GM12878 (cell line): Measurements from ENCODE around the gene ASAP2. TPM values are rescaled to one million over a fixed set of nuclear protein-coding genes. Genes with fewer than 3 reads are reported as not detected.

Source experiments
- ATAC-seq: fragments of 200-7000 bp; cut with Tn5 transposase; 3 replicates; pipeline ENCODE4 v1.9.1; 2020; ENCODE audit warnings: mild to moderate bottlenecking, moderate library complexity
- BruUV-seq: library from RNA; stranded (reverse); fragments of 400-500 nt; replicated peaks from 2 replicates; lab custom pipeline; 2021; lab: Mats Ljungman, UMichigan
- CTCF ChIA-PET: fragments of 300-600 bp; sonication (Branson Sonifier 250); formaldehyde crosslinking; extraction: SDS; loops from one replicate; lab custom pipeline; 2021; ENCODE audit warnings: inconsistent platforms; lab: Yijun Ruan, JAX
- POLR2A ChIA-PET: fragments of 350-600 bp; formaldehyde crosslinking; extraction: SDS; loops from one replicate; lab custom pipeline; 2021; ENCODE audit warnings: inconsistent platforms; lab: Charles Lee
- RAD21 ChIA-PET: fragments of 300-600 bp; sonication (Branson Sonifier 250); formaldehyde crosslinking; loops from one replicate; lab custom pipeline; 2023; ENCODE audit warnings: antibody characterized with exemption; ENCODE audit not compliant: unreplicated experiment; lab: Charles Lee
- SMC1A ChIA-PET: fragments of 300-600 bp; sonication (Branson Sonifier 250); formaldehyde crosslinking; loops from one replicate; lab custom pipeline; 2023; ENCODE audit not compliant: unreplicated experiment, uncharacterized antibody; lab: Charles Lee
- DNase-seq: peaks from one replicate; pipeline ENCODE4 v3.0.0-alpha.2; 2011; ENCODE audit warnings: low read depth, low spot score
- FAIRE-seq: peaks from 3 replicates; lab custom pipeline; 2011; peaks lifted over from hg19 to GRCh38; lab: Jason Lieb, UNC
- H2AFZ ChIP-seq: 2 replicates; pipeline ENCODE4 v1.6.0; 2011; ENCODE audit warnings: low read depth, low read length, control low read depth; ENCODE audit not compliant: control insufficient read depth
- H3K27ac ChIP-seq: 2 replicates; pipeline ENCODE4 v1.5.1; 2011; ENCODE audit warnings: control low read depth; ENCODE audit not compliant: control insufficient read depth, insufficient read depth
- H3K27me3 ChIP-seq, 2 experiments: replicated peaks in 1 of 2; 2 replicates each; pipeline versions ENCODE4 v1.6.0 to v1.6.1; 2011; ENCODE audit warnings: low read length in 1 of 2; ENCODE audit not compliant: control insufficient read depth in 2 of 2, insufficient read depth in 2 of 2
- H3K36me3 ChIP-seq, 2 experiments: 2 replicates each; pipeline ENCODE4 v1.5.1; 2011; ENCODE audit warnings: low read length in 1 of 2; ENCODE audit not compliant: control insufficient read depth in 2 of 2, insufficient read depth in 2 of 2
- H3K4me1 ChIP-seq: 2 replicates; pipeline ENCODE4 v1.6.1; 2011; ENCODE audit warnings: mild to moderate bottlenecking, low read length, moderate library complexity, mixed read lengths; ENCODE audit not compliant: control insufficient read depth, insufficient read depth
- H3K4me2 ChIP-seq: 2 replicates; pipeline ENCODE4 v1.6.0; 2011; ENCODE audit warnings: control low read depth; ENCODE audit not compliant: control insufficient read depth, insufficient read depth
- H3K4me3 ChIP-seq: fragments of 200-600 bp; sonication (generic); 2 replicates; pipeline ENCODE4 v1.5.1; 2016
- H3K79me2 ChIP-seq: 2 replicates; pipeline ENCODE4 v1.6.0; 2011; ENCODE audit warnings: low read length; ENCODE audit not compliant: control insufficient read depth, insufficient read depth
- H3K9ac ChIP-seq: 2 replicates; pipeline ENCODE4 v1.8.0; 2011; ENCODE audit warnings: low read length, control low read depth, mixed read lengths; ENCODE audit not compliant: control insufficient read depth, insufficient read depth
- H3K9me3 ChIP-seq: replicated peaks from 3 replicates; pipeline ENCODE4 v1.5.1; 2011; ENCODE audit warnings: mild to moderate bottlenecking, low read length; ENCODE audit not compliant: control insufficient read depth, insufficient read depth
- H4K20me1 ChIP-seq: 2 replicates; pipeline ENCODE4 v1.6.0; 2011; ENCODE audit not compliant: control insufficient read depth, insufficient read depth
- EED ChIP-seq: sonication (generic); IDR thresholded peaks from 2 replicates; pipeline ENCODE4 v1.6.1; 2016; ENCODE audit warnings: antibody characterized with exemption, low read depth
- FOXK2 ChIP-seq: fragments of 450-650 bp; IDR thresholded peaks from 2 replicates; pipeline ENCODE4 v1.6.1; 2017; ENCODE audit warnings: mild to moderate bottlenecking, moderate library complexity
- IKZF2 ChIP-seq, 2 experiments: fragments of 450-650 bp; IDR thresholded peaks; 2 replicates each; pipeline ENCODE4 v1.6.1; 2017; ENCODE audit warnings: mild to moderate bottlenecking in 2 of 2, moderate library complexity in 2 of 2
- IRF5 ChIP-seq: fragments of 450-650 bp; IDR thresholded peaks from 2 replicates; pipeline ENCODE4 v1.6.1; 2017; ENCODE audit warnings: borderline replicate concordance
- PBX3 ChIP-seq: IDR thresholded peaks from 2 replicates; pipeline ENCODE4 v1.6.1; 2011; ENCODE audit warnings: mild to moderate bottlenecking, low read depth, low read length, moderate library complexity; ENCODE audit not compliant: insufficient replicate concordance
- ZNF274 ChIP-seq: IDR thresholded peaks from one replicate; pipeline ENCODE4 v1.8.0; 2011; ENCODE audit not compliant: insufficient read length, insufficient read depth
- WGBS: methylation state at CpG from one replicate; pipeline ENCODE4 v1.1.6; 2016; ENCODE audit warnings: low lambda C conversion rate; ENCODE audit not compliant: insufficient replicate concordance, insufficient coverage; ENCODE audit errors: missing lambda C conversion rate; 5-methylcytosine and 5-hydroxymethylcytosine counted together
- in situ Hi-C: fragments of 300-500 bp; cut with MboI; formaldehyde crosslinking; loops from 9 replicates; pipeline ENCODE4 v1.14.3; 2018; ENCODE audit warnings: mixed read lengths
- intact Hi-C: fragments of 100-400 bp; cut with micrococcal nuclease; formaldehyde crosslinking; loops from one replicate; pipeline ENCODE4 v1.14.2; 2022; ENCODE audit not compliant: unreplicated experiment
- polyA plus RNA-seq, 11 experiments: library from polyadenylated mRNA; depleted of rRNA in 4 of 11; unstranded in 6 of 11; stranded (reverse) in 5 of 11; fragments of >200 nt; fragmentation: Nextera tagmentation in 4 of 11; fragmentation: Illumina TruSeq in 1 of 11; extraction: Ambion mirVana in 4 of 11; extraction: Trizol in 1 of 11; gene quantifications; 1 replicate in 1 of 11; 2 replicates in 10 of 11; pipeline versions ENCODE4 v1.2.1 to v1.2.3, GENCODE V29; 2011 to 2016; ENCODE audit warnings: inconsistent platforms in 2 of 11, missing spikeins in 2 of 11, low read depth in 1 of 11
- total RNA-seq, 4 experiments: library from RNA; depleted of rRNA in 3 of 4; stranded (reverse); fragments of >200 nt in 3 of 4; fragmentation: Illumina TruSeq in 1 of 4; extraction: Trizol in 1 of 4; gene quantifications; 2 replicates each; pipeline versions ENCODE4 v1.2.1 to v1.2.3, GENCODE V29; 2013 to 2021

ASAP2 gene
- total and polyA plus RNA-seq, 10 of the 15 experiments (the other 5 are each of a cell fraction or from before 2014, with no cell fraction given), result 0.05 to 0.27 (median 0.07) TPM; not detected in 4

- peaks cover 0 to 1% of the 10 kb centered on the region in 2 experiments; a peak in 2 of 4 replicates for H3K36me3 ChIP-seq
- RAD21 ChIA-PET, result no interaction called here
- H3K27me3 ChIP-seq, result no peaks in the 10 kb centered on the region
- CTCF ChIA-PET, result interaction anchor here (0.6 kb wide), 1 partner anchor 15 kb away, joined by 4 read pairs; no protein-coding TSS in a partner anchor
- no peak overlapping the region for H3K4me3 ChIP-seq
- SMC1A ChIA-PET, result no interaction called here
- no peaks in the 10 kb centered on the region for H3K9me3 ChIP-seq
- peaks cover 4% of the 10 kb centered on the region; the same call in 1 of the 2 replicates for H3K4me1 ChIP-seq
- no peak for FAIRE-seq
- in situ Hi-C loops, result no loop called here
- no TSS peak for BruUV-seq
- H3K79me2 ChIP-seq, result peaks cover 19% of the 10 kb centered on the region
- no peak for DNase-seq
- TF ChIP-seq IRF5 (no peak), EED (no peak), FOXK2 (no peak), IKZF2 (IDR thresholded peaks at IDR 0.05) (no peak), ZNF274 (no peak), PBX3 (no peak)
- TF ChIP-seq, all 136 proteins: peak for 0
- POLR2A ChIA-PET, result interaction anchor here (0.6 kb wide), 1 partner anchor 134 kb away, joined by 4 read pairs; no protein-coding TSS in a partner anchor
- WGBS, result 90% methylated on average over 9 of the region's 9 CpGs
- H2AFZ ChIP-seq, result no peak overlapping the region
- H3K4me2 ChIP-seq, result no peak overlapping the region
- H4K20me1 ChIP-seq, result no peaks in the 10 kb centered on the region
- no peak overlapping the region for H3K9ac ChIP-seq
- H3K27ac ChIP-seq, result no peak overlapping the region
- intact Hi-C loops, result no loop called here
- ATAC-seq, result no peak
Observed at GRCh38 chr2:9416267-9416961, 209.8 kb downstream of the ASAP2 start.
